ENCODE data around the gene CIT.

The CIT gene

GRCh38 chr12:119770146-119770545 lies 107.0 kb downstream of the CIT start:
- no peak for TF ChIP-seq TAF1 (IDR thresholded peaks at IDR 0.05; ENCODE audit: low read depth, low read length)
- no peak for TF ChIP-seq POU2F2 (IDR thresholded peaks at IDR 0.05; ENCODE audit: low read depth, low read length)
- no peak for TF ChIP-seq SPI1 (IDR thresholded peaks at IDR 0.05; ENCODE audit: low read depth, low read length)
- no peak for TF ChIP-seq PAX5 (IDR thresholded peaks at IDR 0.05; ENCODE audit: insufficient read depth, low read length, severe bottlenecking)
- no peak for TF ChIP-seq POLR2A (IDR thresholded peaks at IDR 0.05; ENCODE audit: low read depth, low read length)
- no peak for TF ChIP-seq POLR2AphosphoS5 (IDR thresholded peaks at IDR 0.05; ENCODE audit: low read depth, low read length)
- FAIRE-seq: no peak

GRCh38 chr12:119762619-119763018 lies 114.5 kb downstream of the CIT start:
- FAIRE-seq: no peak
- DNase-seq (ENCODE audit: insufficient read length, low spot score): no peak
- no peak for TF ChIP-seq POLR2AphosphoS5 (IDR thresholded peaks at IDR 0.05; ENCODE audit: low read depth, low read length)
- TF ChIP-seq POU2F2 (IDR thresholded peaks at IDR 0.05; ENCODE audit: low read depth, low read length): no peak
- no peak for TF ChIP-seq PAX5 (IDR thresholded peaks at IDR 0.05; ENCODE audit: insufficient read depth, low read length, severe bottlenecking)
- TF ChIP-seq SPI1 (IDR thresholded peaks at IDR 0.05; ENCODE audit: low read depth, low read length): no peak
- no peak for TF ChIP-seq TAF1 (IDR thresholded peaks at IDR 0.05; ENCODE audit: low read depth, low read length)
- no peak for TF ChIP-seq POLR2A (IDR thresholded peaks at IDR 0.05; ENCODE audit: low read depth, low read length)

More at GRCh38 chr12:119770146-119770545, 107.0 kb downstream of the CIT start:
- DNase-seq (ENCODE audit: insufficient read length, low spot score): no peak

GRCh38 chr12:119758722-119759121 lies 118.4 kb downstream of the CIT start:
- DNase-seq (ENCODE audit: insufficient read length, low spot score) (no peak), FAIRE-seq (no peak)
- TF ChIP-seq POLR2A (IDR thresholded peaks at IDR 0.05; ENCODE audit: low read depth, low read length) (no peak), SPI1 (IDR thresholded peaks at IDR 0.05; ENCODE audit: low read depth, low read length) (no peak), POLR2AphosphoS5 (IDR thresholded peaks at IDR 0.05; ENCODE audit: low read depth, low read length) (no peak), TAF1 (IDR thresholded peaks at IDR 0.05; ENCODE audit: low read depth, low read length) (no peak), POU2F2 (IDR thresholded peaks at IDR 0.05; ENCODE audit: low read depth, low read length) (no peak), PAX5 (IDR thresholded peaks at IDR 0.05; ENCODE audit: insufficient read depth, low read length, severe bottlenecking) (no peak)

GRCh38 chr12:119758234-119758633 lies 118.9 kb downstream of the CIT start:
- no peak for TF ChIP-seq POU2F2 (IDR thresholded peaks at IDR 0.05; ENCODE audit: low read depth, low read length)
- TF ChIP-seq POLR2AphosphoS5 (IDR thresholded peaks at IDR 0.05; ENCODE audit: low read depth, low read length): no peak
- TF ChIP-seq PAX5 (IDR thresholded peaks at IDR 0.05; ENCODE audit: insufficient read depth, low read length, severe bottlenecking): no peak
- no peak for TF ChIP-seq TAF1 (IDR thresholded peaks at IDR 0.05; ENCODE audit: low read depth, low read length)
- TF ChIP-seq SPI1 (IDR thresholded peaks at IDR 0.05; ENCODE audit: low read depth, low read length): no peak
- no peak for TF ChIP-seq POLR2A (IDR thresholded peaks at IDR 0.05; ENCODE audit: low read depth, low read length)
- DNase-seq (ENCODE audit: insufficient read length, low spot score): no peak

GRCh38 chr12:119751961-119752360 lies 125.2 kb downstream of the CIT start:
- FAIRE-seq: no peak
- DNase-seq (ENCODE audit: insufficient read length, low spot score): no peak

More at GRCh38 chr12:119758234-119758633, 118.9 kb downstream of the CIT start:
- FAIRE-seq: no peak

GRCh38 chr12:119749666-119750065 lies 127.5 kb downstream of the CIT start:
- no peak for DNase-seq (ENCODE audit: insufficient read length, low spot score)
- no peak for TF ChIP-seq POU2F2 (IDR thresholded peaks at IDR 0.05; ENCODE audit: low read depth, low read length)
- no peak for TF ChIP-seq PAX5 (IDR thresholded peaks at IDR 0.05; ENCODE audit: insufficient read depth, low read length, severe bottlenecking)
- no peak for TF ChIP-seq SPI1 (IDR thresholded peaks at IDR 0.05; ENCODE audit: low read depth, low read length)
- TF ChIP-seq POLR2A (IDR thresholded peaks at IDR 0.05; ENCODE audit: low read depth, low read length): no peak
- no peak for TF ChIP-seq POLR2AphosphoS5 (IDR thresholded peaks at IDR 0.05; ENCODE audit: low read depth, low read length)
- TF ChIP-seq TAF1 (IDR thresholded peaks at IDR 0.05; ENCODE audit: low read depth, low read length): no peak
- no peak for FAIRE-seq

More at GRCh38 chr12:119751961-119752360, 125.2 kb downstream of the CIT start:
- TF ChIP-seq PAX5 (IDR thresholded peaks at IDR 0.05; ENCODE audit: insufficient read depth, low read length, severe bottlenecking) (no peak), SPI1 (IDR thresholded peaks at IDR 0.05; ENCODE audit: low read depth, low read length) (no peak), POLR2A (IDR thresholded peaks at IDR 0.05; ENCODE audit: low read depth, low read length) (no peak), POU2F2 (IDR thresholded peaks at IDR 0.05; ENCODE audit: low read depth, low read length) (no peak)

- DNase-seq (ENCODE audit: insufficient read length, low spot score) (no peak), FAIRE-seq (no peak)
- no peak for TF ChIP-seq SPI1 (IDR thresholded peaks at IDR 0.05; ENCODE audit: low read depth, low read length)
- TF ChIP-seq TAF1 (IDR thresholded peaks at IDR 0.05; ENCODE audit: low read depth, low read length): no peak
- TF ChIP-seq POLR2AphosphoS5 (IDR thresholded peaks at IDR 0.05; ENCODE audit: low read depth, low read length): no peak
- no peak for TF ChIP-seq POU2F2 (IDR thresholded peaks at IDR 0.05; ENCODE audit: low read depth, low read length)
- TF ChIP-seq POLR2A (IDR thresholded peaks at IDR 0.05; ENCODE audit: low read depth, low read length): no peak
- TF ChIP-seq PAX5 (IDR thresholded peaks at IDR 0.05; ENCODE audit: insufficient read depth, low read length, severe bottlenecking): no peak
These were observed 128.6 kb downstream of the CIT start for GRCh38 chr12:119748497-119748896.

GRCh38 chr12:119746169-119746568 lies 131.0 kb downstream of the CIT start:
- FAIRE-seq (no peak), DNase-seq (ENCODE audit: insufficient read length, low spot score) (no peak)
- TF ChIP-seq PAX5 (IDR thresholded peaks at IDR 0.05; ENCODE audit: insufficient read depth, low read length, severe bottlenecking) (no peak), TAF1 (IDR thresholded peaks at IDR 0.05; ENCODE audit: low read depth, low read length) (no peak), POLR2A (IDR thresholded peaks at IDR 0.05; ENCODE audit: low read depth, low read length) (no peak), POU2F2 (IDR thresholded peaks at IDR 0.05; ENCODE audit: low read depth, low read length) (no peak), SPI1 (IDR thresholded peaks at IDR 0.05; ENCODE audit: low read depth, low read length) (no peak), POLR2AphosphoS5 (IDR thresholded peaks at IDR 0.05; ENCODE audit: low read depth, low read length) (no peak)

GRCh38 chr12:119744900-119745606 lies 132.1 kb downstream of the CIT start:
- DNase-seq (ENCODE audit: insufficient read length, low spot score) (no peak), FAIRE-seq (no peak)
- TF ChIP-seq SPI1 (IDR thresholded peaks at IDR 0.05; ENCODE audit: low read depth, low read length): no peak
- no peak for TF ChIP-seq POU2F2 (IDR thresholded peaks at IDR 0.05; ENCODE audit: low read depth, low read length)
- no peak for TF ChIP-seq POLR2A (IDR thresholded peaks at IDR 0.05; ENCODE audit: low read depth, low read length)
- no peak for TF ChIP-seq TAF1 (IDR thresholded peaks at IDR 0.05; ENCODE audit: low read depth, low read length)
- no peak for TF ChIP-seq PAX5 (IDR thresholded peaks at IDR 0.05; ENCODE audit: insufficient read depth, low read length, severe bottlenecking)
- no peak for TF ChIP-seq POLR2AphosphoS5 (IDR thresholded peaks at IDR 0.05; ENCODE audit: low read depth, low read length)

All from GM12891 (cell line).